GM21360 (cell line): ENCODE results near the gene FAM193B.

Experiments used
- ATAC-seq: cut with Tn5 transposase; IDR thresholded peaks from one replicate; pipeline ENCODE4 v1.9.1; 2021; ENCODE audit warnings: mild to moderate bottlenecking, moderate library complexity; ENCODE audit not compliant: unreplicated experiment

Gene FAM193B

DNA sequence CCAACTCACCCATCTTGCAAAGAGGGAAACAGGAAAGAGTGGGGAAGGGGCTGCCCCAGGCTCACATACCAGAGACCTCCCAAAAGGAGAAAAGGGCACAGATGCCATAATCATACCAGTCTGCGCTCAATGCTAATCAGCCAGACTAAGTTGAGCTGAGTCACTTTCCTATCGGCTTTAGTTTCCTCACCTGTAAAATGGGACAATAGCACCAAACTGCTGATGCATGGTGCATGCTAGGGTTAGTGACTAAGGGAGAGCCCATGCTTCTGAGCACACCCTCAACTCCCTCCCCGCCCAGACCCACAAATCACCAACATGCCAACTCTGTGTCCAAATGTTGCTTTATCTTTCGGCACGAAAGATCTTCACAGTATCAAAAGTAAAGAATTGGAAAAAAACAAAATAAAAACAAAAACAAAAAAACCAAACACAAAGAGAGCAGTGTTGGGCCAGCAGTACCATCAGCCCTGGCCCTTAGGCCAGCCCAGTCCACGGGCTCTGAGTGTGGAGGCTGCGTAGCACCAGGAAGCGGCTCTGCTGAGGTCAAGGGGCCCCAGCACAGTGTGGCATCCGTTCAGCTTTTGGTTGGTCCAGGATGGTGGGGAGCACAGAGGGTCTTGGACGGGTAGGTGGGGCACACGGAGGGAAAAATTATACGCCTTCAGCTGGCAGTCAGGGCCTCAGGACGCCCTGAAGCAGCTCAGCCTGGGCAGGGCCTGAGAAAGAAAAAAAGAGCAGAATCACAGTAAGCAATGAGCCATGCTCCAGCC, 34.7 kb downstream of the FAM193B start:
- ATAC-seq, result no peak

DNA sequence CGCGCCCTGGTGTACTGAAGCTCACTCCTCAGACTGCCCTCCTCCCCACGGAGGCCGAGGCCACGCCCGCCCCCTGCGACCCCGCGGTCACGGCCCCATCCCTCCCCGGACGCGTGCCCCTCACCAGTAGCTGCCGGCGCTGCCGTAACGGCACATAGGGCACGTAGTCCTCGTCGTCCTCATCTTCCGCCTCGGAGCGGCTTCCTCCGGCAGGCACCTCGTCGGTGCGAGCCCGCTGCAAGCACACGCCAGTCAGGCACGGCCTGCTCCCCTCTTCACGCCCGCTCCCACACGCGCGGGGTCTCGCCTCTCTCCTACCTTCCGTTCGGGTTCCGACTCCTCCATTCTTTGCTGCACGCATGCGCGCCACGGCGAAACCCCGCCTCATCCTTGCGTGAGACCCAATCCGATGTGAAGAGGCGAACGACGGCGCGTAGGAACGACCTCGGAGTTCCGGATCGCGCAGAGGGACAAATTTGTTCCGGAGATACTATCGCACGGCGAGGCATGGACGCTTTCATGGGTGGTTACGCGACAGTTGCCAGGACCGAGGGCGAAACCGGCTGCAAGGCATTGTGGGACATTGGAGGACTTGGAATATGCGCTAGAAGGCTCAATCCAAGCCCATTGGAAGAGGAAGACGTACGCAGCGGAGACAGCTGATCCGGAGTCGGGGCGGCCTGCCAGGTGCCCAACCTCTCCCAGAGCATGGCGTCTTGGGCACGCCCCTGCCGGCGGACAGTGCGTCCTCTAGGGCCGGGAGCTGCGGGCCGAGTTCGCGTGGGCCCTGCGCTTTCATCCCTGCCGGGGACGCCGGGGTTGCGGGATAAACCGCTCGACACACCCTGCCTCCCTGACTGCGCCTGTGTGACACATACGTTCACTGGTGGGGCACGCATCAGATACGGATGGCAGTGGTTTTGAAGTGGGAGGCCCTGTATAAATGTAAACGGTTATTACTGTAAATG, 37.5 kb downstream of the FAM193B start, which contains the start of gene DDX41:
DDX41 (minus strand) TSS at position 361 of the 968 bp plus-strand sequence; CDS start at position 345, 16 bp downstream.
- peak; percentile 69 for ATAC-seq

DNA sequence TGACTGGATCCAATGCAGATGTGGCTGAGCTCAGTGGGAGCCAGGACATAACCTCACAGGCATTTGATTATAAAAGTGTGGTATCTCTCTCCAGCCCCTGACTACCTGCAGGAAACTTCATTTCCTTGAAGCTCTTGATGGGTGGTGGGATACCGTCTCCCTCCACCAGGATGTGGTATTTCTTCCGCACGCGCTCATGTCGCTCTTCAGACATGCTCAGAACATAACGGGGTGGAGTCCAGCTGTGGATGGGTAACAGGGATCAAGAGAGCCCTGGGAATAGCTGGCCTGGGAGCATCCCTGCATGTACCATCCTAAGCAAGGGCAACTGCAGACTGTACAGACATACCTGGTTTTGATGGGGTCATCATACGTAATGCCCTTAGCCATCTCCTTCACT, 38.8 kb downstream of the FAM193B start:
- ATAC-seq, result no peak

DNA sequence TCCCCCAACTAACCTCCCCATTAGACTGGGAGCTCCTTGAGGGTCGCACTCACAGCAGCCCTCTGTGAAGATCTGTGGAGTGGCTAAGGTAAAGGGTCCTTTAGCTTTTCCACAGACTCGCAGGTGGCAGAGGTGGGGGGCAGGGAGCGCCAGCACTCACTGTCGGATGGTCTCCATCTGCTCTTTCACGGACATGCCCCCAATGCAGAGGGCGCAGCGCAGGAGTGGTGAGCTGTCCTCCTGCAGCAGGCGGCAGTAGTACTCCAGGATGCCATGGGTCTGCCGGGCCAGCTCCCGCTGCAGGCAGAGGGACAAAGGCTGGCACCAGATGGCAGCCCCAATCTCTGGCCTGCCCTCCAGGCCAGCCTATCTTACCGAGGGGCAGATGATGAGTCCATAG, 39.8 kb downstream of the FAM193B start:
- ATAC-seq, result no peak

DNA sequence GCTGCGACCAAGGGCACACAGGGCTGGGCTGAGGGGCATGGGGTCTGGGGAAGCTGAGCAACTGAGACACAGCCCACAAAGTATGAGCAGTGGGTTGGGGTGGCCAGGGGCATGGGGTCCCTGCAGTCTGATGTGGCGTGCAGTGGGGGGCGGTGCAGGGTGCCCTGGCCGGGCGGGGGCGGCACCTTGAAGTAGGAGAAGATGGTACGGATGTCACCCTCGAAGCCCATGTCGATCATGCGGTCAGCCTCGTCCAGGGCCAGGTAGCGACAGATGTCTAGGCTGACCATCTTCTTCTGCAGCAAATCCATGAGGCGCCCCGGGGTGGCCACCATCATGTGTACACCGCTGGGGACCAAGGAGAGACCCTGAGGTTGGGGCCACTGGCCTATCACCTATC, 40.9 kb downstream of the FAM193B start:
- ATAC-seq, result no peak

DNA sequence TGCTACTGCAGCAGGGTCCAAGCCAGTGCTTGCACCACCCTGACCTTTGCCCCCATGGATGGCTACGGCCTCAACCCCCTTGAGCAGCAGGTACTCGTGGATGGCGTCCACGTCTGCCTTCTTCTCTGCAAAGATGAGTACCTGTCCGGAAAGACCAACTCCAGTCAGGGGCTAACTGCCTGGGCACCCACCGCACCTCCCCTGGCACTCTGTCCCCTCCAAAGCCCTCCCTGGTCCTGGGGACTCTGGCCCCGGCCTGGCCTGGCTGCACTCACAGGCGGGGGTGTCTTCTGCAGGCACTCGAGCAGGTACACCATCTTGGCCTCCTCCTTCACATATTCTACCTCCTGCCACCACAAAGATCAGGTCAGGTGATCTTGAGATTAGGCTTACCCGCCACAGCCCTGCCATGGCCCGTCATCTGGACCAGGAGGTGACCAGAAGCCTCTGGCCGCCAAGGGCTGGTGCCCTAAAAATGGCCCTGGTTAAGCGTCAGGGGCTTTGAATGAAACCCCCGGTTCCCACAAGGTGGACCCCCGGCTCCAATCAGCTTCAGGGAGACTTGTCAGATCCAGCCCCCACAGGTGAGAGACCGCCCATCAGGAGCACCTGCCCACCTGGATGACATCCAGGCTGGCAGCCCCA, 41.5 kb downstream of the FAM193B start:
- ATAC-seq, result no peak

DNA sequence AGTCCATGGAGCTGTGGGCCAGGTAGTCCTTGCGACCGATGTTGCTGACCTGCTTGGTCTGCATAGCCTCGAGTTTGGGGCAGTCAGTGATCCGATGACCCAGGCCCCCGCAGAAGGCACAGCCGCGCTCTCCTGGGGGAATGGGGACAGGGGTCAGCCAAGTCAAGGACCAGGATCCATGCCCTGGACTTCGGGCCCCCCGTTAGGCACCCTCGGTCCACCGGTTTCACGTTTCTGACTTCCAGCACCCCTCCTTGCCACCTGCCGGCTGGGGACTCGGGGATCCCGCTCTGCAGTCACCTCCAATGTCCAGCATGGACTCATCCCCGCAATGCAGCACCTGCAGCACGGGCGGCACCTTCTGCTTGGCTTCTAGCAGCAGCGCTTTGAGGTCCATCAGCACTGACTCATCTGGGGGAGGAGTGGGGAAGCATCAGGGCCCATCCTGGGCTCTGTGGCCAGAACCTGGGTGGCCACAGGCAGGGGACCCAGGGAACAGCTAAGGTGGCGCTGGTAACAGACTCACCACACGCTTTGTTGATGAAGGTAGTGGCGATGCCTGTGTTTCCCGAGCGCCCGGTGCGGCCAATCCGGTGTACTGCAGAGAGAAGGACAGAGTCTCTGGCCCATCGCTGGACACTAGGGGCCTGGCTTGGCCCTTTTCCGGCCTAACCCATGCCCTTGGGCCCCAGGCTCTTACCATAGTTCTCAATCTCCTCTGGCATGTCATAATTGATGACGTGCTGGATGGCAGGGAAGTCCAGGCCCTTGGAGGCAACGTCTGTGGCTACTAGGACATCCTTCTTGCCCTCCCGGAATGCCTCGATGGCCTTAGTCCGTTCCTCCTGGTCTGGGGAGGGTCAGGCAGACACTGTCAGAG, 42.3 kb downstream of the FAM193B start:
- ATAC-seq, result no peak

DNA sequence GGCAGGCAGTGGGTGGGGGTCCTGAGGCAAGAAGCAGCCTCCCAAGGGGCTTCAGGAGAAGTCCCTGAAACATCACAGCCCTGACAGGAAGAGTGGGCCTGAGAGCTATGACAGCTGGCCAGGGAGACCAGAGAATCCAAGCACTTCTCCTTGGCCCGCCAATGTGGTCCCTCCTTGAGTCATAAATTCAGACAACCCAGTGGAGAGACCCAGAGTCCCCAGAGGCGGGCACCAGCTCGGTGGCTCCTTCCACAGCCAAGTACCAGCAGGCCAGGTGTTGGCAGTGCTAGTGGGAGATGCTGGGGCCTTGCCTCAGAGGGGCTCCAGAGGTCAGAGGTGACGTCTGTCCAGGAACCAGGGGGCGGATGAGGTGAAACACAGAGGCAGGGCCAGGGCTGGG, 43.2 kb downstream of the FAM193B start:
- ATAC-seq, result no peak

DNA sequence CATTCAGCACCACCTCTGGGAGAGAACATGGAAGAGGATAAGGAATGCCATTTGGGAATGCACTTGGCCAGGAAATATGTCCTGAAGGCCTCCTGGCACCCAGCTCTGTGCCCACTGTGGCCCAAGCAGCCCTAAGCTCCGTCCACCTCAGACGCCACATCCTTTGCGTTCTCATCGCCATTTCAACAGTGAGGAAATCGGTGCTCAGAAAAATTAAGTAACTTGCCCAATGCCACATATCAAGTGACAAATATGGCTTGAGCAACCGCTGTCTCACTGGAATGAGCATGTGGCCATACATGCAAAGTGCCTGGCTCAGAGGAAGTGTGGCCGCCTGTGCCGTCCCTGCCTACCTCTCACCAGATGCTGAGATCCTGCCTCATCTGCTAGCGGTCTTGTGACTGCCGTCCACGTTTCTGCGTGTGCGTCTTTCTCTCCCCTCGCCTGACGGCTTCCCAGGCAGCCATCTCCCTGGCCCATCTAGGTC, 43.8 kb downstream of the FAM193B start:
- no peak for ATAC-seq

DNA sequence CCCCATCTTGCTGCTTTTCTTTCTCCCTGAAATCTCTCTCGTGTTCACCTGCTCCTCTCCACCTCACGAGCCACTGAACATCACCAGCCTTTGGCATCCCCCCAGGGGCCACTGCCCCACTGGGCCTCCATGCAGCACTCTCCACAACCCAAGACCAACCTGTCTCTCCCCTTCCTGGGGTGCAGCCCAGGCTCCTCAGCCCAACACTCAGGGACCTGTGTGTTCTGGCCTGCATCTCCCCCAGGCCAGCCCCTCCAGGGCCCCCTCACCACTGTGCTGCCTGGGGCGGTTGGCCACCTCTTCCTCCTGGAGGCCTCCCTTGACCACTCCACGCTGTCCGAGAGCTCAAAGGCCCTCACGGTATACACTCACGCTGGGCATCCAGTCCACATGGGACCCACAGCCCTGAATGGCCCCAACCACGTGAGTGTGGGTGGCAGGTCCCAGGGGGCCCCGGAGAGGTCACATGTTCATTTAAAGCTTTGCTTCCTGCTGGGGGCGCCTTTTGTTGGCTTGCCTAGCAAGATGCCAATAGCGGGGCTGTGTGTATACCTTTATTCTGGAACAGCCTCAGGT, 44.3 kb downstream of the FAM193B start:
- ATAC-seq, result no peak

DNA sequence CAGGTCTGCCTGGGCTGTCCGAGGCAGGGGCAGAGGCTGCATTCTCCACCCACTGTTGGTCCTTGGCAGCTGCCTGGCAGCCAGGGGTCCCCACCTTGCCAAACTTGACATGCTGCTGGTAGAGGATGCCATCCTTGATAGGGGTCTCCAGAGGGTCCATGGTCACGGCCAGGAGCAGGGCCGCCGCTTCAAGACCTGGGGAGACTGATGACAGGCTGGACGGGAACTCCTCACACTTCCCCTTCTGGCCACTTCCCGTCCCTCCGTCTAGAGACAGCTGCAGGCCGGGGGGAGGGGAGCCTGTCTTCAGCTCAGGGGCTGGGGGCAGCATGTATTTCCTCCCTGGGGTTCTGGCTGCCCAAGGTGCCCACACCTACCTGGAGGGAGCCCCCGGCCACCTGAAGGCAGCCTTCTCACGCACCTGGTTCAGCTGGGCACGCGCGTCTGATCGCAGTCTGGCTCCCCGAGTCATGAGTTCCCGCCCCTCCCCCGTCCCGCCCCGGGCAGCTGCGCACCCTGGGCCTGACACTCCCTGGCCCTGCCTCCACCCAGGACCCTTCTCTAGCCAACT, 44.9 kb downstream of the FAM193B start, which contains the start of gene DOK3:
DOK3 (minus strand) TSS at position 446 of the 571 bp plus-strand sequence; CDS start at position 160, 286 bp downstream.
- no peak for ATAC-seq

DNA sequence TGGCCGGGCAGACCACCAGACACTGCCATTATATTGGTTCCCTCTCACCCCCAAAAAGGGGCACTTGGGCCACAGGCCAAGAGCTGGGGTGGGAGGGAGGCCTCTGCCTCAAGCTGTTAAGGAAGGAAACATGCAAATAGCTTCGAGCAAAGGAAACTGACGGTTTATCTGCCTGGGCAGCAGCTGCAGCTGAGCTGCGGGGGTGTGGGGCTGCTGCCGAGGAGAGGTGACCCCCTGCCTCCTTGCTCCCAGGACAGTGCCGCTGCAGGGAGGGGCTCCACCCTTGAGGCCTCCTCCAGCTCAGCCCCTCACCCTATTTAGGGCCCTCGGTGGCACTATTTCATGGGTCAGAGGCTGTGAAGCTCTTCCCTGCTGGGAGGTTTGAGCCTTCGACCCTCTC, 45.5 kb downstream of the FAM193B start:
- no peak for ATAC-seq

DNA sequence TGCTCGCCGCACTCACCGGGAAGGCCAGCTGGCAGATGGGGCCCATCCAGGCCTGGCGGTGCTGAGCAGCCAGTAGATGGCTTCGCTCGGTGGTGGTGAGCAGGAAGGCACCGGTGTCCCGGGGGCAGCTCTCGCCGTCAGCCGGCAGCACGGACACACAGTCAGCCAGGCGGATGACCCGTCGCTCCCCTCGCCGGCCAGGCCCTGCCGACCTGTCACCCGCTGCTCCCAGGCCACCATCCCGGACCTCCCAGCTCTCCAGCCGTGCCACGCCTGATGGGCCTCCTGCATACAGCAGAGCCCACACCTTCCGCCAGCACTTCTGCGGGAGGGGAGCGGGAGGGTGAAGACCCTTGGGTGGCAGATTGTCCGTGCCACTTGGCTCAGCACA, 46.1 kb downstream of the FAM193B start:
- no peak for ATAC-seq

DNA sequence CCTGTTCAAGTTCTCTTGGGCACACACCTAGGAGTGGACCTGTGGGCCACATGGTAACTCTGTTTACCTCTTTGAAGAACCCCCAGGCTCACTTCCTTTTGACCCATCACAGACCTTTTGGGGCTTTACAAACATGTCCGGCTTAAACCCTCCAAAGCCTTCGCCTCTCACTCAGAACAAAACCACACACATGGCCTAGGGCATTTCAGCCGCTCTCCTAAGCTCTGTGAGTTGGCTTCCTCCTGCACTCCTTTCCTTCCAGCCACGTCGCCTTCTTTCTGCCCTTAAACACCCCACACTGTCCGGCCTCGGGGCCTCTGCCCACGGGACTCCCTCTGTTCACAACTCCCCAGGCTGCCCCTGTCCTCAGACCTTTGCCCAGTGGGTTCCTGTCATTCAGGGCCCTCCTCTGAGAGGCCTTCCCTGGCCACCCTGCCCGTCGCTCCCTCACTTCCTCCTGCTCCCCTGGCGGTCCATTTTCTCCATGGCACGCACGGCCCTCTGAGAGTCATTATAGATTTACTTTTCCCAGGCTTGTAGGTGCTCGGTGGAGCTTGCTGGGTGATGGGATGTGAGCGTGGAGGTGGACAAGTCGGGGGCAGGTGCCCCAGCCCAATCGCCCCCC, 46.7 kb downstream of the FAM193B start:
- ATAC-seq, result no peak

DNA sequence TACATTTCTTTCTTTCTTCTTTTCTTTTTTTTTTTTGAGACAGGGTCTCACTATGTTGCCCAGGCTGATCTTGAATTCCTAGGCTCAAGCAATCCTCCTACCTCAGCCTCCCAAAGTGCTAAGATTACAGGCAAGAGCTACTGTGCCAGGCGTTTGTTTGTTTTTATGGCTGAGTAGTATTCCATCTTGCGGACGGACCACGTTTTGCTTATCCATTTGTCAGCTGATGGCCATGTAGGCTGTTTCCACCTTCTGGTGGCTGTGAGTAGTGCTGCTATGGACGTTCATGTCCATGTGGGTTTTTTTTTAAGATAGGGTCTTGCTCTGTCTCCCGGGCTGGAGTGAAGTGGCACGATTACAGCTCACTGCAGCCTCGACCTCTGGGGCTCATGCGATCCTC, 47.2 kb downstream of the FAM193B start:
- ATAC-seq, result no peak

DNA sequence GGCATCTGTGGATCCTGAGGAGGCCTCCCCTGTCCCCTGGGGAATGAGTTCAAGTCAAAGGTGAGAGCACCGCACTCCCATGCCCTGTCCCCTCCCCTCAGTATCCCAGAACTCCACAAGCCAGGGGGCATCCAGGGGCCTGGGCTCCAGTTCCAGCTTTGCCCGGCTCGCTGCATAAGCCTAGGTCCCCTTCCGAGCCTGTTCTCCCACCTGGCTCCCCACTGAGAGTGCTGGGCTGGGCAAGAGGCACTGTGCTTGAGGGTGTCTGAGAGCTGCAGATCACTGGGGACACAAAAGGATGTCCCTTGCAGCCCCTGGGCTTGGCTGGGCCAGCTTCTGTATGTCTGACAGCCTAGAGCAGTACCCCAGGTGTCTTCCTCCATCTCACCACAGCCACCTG, 49.3 kb downstream of the FAM193B start:
- no peak for ATAC-seq

DNA sequence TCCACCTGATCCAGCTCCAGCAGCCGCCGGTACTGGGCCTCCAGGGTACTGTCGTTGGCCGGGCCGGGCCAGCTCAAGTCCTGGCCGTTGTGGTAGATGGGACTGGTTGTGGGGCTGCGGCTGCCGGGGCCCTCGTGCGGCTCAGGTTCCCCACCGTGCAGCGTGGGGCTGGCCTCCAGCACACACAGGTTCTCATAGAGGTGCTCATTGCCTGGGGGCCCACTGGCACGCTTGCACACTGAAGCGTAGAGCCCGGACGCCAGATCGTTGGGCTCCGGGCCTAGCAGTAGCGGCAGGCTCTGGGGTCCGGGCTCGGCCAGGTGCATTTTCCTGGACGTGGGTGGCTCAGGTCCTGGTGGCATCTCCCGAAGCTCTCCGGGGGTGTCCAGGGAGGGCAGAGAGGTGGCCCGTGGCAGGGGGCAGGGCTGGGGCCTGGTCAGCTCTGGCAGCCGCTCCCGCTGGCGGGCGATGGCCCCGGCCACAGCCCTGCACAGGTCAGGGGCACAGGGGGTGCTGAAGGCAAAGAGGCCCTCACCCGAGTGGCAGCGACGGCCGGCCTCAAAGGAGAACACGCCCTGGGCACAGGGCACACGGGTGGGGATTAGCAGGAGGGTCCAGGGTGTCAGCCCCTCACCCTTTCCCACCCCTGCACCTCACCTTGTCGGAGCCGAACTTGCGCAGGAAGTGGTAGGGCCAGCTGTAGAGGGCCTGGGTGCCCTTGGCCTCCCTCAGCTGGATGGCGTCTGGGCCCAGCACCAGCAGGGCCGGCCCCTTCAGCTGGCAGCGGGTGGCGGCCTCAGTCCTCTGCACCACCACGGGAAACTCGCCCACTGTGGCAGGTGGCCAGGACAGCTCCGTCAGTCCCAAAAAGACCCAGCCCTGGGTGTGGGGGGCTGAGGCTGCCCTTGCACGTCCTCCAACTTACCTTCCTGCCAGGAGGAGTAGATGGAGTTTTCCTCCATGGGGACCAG, 50.0 kb downstream of the FAM193B start:
- ATAC-seq, result no peak
